Thyroid gland (tissue), 4 donors: ENCODE results near the gene SVOP.

Source experiments
- POLR2A ChIP-seq, 2 donors: fragments of 450-650 bp; IDR thresholded peaks; one replicate each; pipeline ENCODE4 v1.6.1; 2017; ENCODE audit warnings: antibody characterized with exemption in 2 of 2, mild to moderate bottlenecking in 2 of 2, moderate library complexity in 1 of 2
- TF ChIP-seq, protein P1 (sequence below), 6 experiments: fragments of 200-600 bp in 3 of 6; fragments of 450-650 bp in 3 of 6; sonication (generic) in 3 of 6; IDR thresholded peaks; one replicate each; pipeline ENCODE4 v1.5.1; 2016 to 2019; ENCODE audit warnings: antibody characterized with exemption in 6 of 6, mild to moderate bottlenecking in 2 of 6, inconsistent platforms in 1 of 6, moderate library complexity in 1 of 6

DNA sequence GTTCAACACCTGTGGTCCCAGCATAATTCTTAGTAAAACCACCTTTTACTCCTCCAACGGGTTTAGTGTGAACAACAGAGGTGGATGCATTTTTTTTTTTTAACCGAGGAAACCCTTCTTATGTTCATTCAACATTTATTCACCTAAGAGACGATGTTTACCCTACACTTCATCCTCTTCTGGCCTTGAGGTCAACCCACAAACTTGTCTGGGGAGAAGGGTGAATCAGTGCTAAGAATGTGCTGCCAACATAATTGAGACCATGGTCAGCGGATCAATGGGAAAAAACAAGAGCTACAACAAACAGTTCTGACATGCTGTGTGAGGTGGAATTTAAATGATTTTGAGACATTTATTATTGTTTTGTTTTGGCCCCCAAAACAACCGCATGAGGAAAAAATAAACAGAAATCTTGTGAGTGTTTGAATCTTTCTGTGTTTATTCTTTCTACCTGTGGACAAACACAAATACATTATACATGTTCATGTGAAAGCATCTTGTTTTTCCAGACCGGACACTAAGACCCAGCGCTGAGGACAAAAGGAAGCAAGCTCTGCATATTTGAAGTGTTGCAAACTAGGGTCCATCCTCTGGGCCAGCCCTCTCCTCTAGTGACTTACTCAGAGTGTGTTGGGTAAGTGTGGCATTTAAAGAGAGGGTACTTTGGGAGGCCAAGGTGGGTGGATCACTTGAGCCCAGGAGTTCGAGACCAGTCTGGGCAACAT lies 26.4 kb upstream of the SVOP start:
- TF ChIP-seq, protein P1, sequence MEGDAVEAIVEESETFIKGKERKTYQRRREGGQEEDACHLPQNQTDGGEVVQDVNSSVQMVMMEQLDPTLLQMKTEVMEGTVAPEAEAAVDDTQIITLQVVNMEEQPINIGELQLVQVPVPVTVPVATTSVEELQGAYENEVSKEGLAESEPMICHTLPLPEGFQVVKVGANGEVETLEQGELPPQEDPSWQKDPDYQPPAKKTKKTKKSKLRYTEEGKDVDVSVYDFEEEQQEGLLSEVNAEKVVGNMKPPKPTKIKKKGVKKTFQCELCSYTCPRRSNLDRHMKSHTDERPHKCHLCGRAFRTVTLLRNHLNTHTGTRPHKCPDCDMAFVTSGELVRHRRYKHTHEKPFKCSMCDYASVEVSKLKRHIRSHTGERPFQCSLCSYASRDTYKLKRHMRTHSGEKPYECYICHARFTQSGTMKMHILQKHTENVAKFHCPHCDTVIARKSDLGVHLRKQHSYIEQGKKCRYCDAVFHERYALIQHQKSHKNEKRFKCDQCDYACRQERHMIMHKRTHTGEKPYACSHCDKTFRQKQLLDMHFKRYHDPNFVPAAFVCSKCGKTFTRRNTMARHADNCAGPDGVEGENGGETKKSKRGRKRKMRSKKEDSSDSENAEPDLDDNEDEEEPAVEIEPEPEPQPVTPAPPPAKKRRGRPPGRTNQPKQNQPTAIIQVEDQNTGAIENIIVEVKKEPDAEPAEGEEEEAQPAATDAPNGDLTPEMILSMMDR (IDR thresholded peaks at IDR 0.05) = no peak
- TF ChIP-seq POLR2A (IDR thresholded peaks at IDR 0.05) = no peak
